HEK293T (cell line): ENCODE results near the gene C2orf76.

Source experiments
- BHLHE40 ChIP-seq: fragments of 450-650 bp; IDR thresholded peaks from 2 replicates; pipeline ENCODE4 v1.6.1; 2016; ENCODE audit warnings: mild to moderate bottlenecking, moderate library complexity, borderline replicate concordance
- CTBP1 ChIP-seq: fragments of 450-650 bp; IDR thresholded peaks from 2 replicates; pipeline ENCODE4 v1.6.1; 2016; ENCODE audit warnings: borderline replicate concordance
- ELF4 ChIP-seq: fragments of 450-650 bp; IDR thresholded peaks from 2 replicates; pipeline ENCODE4 v1.6.1; 2017; ENCODE audit warnings: antibody characterized with exemption
- FOXM1 ChIP-seq: fragments of 450-650 bp; IDR thresholded peaks from 2 replicates; pipeline ENCODE4 v1.6.1; 2017; ENCODE audit warnings: mild to moderate bottlenecking, borderline replicate concordance
- HDGF ChIP-seq: fragments of 450-650 bp; IDR thresholded peaks from 2 replicates; pipeline ENCODE4 v1.6.1; 2017; ENCODE audit warnings: antibody characterized with exemption, borderline replicate concordance
- L3MBTL2 ChIP-seq: fragments of 450-650 bp; conservative IDR thresholded peaks from 2 replicates; pipeline ENCODE4 v1.6.1; 2016; ENCODE audit warnings: mild to moderate bottlenecking
- NFRKB ChIP-seq: fragments of 450-650 bp; IDR thresholded peaks from 2 replicates; pipeline ENCODE4 v1.6.1; 2016; ENCODE audit warnings: mild to moderate bottlenecking, moderate library complexity
- SP1 ChIP-seq: fragments of 450-650 bp; IDR thresholded peaks from 2 replicates; pipeline ENCODE4 v1.6.1; 2017
- SUZ12 ChIP-seq: fragments of 450-650 bp; IDR thresholded peaks from 2 replicates; pipeline ENCODE4 v1.6.1; 2016; ENCODE audit warnings: mild to moderate bottlenecking
- ZNF384 ChIP-seq: fragments of 450-650 bp; IDR thresholded peaks from 2 replicates; pipeline ENCODE4 v1.6.1; 2016

- TF ChIP-seq L3MBTL2 = no peak
- no peak for TF ChIP-seq HDGF
- no peak for TF ChIP-seq FOXM1
- TF ChIP-seq SUZ12 = no peak
- TF ChIP-seq ELF4 = no peak
- no peak for TF ChIP-seq CTBP1
- TF ChIP-seq BHLHE40 = no peak
- TF ChIP-seq SP1 = no peak
- no peak for TF ChIP-seq NFRKB
- no peak for TF ChIP-seq ZNF384
Measured at GRCh38 chr2:119301413-119301812, 65.2 kb downstream of the C2orf76 start.
